ENCODE data around the gene NFIX.

The NFIX gene

DNA sequence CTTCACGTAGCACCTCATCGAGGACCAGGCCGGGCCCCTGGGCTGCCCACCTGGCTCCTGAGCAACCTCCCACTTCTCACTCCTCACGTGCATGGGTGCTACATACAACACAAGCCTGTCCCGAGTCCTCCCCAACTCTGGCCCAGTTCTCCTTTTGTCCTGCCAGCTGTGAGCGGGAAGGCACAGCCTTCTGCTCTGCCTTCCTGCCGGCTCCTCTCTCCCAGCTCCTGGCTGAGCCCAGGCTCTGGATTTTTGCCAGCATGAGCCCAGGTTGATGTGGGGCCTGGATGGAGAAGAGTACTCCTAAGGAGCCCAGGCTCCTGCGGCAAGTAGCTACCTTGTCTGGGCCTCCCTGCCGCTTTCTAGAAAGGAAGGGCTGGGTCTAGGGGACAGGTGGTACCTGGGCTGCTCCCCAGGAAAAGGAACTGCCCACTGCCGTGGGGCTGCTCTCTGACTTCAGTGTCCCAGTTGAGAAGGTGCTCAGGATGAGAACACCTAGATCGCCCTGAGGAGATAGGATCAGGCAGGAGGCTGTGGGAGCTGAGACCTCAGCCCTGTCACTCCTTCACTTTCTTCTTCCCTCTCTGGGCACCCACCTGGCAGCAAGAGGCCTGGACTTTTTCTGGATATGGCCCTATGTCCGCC is 83.7 kb downstream of the NFIX start:
- H3K4me1 Mint-ChIP-seq (ENCODE audit: low read depth), result peaks cover 2% of the 10 kb centered on the region
- H3K36me3 Mint-ChIP-seq, result peaks cover 2% of the 10 kb centered on the region
- H3K4me3 Mint-ChIP-seq, result no peak overlapping the region
- H3K27me3 Mint-ChIP-seq, result no peaks in the 10 kb centered on the region
- no peaks in the 10 kb centered on the region for H3K9me3 Mint-ChIP-seq (ENCODE audit: low read depth)
- no peak overlapping the region for H3K27ac Mint-ChIP-seq

DNA sequence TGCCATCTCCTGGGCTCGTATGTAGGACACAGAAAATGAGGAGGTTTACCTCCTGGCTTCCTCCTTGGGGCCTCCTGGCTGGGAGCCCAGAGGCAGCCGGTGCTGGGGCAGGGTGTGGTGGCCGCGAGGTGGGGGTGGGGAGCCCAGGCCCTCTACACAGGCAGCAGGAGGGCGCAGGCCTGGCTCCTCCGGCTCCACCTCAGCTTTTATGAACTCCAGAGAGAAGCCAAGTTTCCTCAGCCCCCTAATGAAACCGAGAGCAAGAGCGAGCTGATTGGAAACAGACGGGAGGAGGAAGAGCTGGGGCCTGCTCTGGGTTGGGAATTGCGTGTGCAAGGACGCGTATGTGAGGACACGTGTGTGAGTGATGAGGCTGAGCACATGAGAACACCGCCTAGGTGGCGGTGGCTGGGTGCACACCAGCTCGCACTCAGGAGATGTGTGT is 84.3 kb downstream of the NFIX start:
- Mint-ChIP-seq H3K27ac (no peak overlapping the region), H3K4me3 (no peak overlapping the region), H3K9me3 (ENCODE audit: low read depth) (no peaks in the 10 kb centered on the region), H3K4me1 (ENCODE audit: low read depth) (peaks cover 2% of the 10 kb centered on the region), H3K36me3 (peaks cover 2% of the 10 kb centered on the region), H3K27me3 (no peaks in the 10 kb centered on the region)

DNA sequence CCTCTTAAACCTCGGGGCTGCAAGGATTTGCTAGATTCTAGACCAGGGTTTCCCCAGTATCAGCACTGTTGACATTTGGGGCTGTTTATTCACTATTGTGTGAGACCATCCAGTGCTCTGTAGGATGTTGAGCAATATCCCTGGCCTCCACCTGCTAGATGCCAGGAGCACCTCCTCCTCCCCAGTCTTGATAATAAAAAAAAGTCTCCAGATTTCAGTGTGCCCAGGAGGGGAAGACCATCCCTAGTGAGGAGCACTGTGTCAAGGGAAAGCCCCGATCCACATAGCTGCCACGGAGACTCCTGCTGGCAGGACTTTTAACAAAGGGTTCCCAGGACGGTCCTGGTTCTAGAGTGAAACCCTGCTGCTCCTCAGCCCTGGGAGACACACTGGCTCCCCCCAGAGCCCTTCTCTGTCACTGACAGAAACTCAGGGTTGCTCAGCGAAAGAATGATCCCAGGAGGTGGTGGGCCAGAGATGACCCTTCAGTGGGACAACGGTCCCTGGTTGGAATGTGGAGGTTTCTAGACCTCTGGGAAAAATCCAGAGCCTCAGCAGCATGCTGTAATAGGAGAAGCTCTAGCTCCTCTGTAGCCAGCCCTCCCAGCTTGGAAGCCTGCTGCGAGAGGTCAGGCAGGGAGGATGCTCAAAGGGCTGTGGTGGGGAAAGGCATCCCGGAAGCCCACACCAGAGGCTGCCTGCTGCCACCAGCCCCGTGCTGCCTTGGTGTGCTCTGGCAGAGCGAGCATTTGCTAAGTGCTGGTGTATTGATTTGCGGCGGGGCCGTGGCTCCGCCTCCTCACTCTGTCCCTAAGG is 87.1 kb downstream of the NFIX start:
- H3K27me3 Mint-ChIP-seq, result no peaks in the 10 kb centered on the region
- H3K27ac Mint-ChIP-seq, result no peak overlapping the region
- H3K4me3 Mint-ChIP-seq, result no peak overlapping the region
- peaks cover 2% of the 10 kb centered on the region for H3K4me1 Mint-ChIP-seq (ENCODE audit: low read depth)
- H3K36me3 Mint-ChIP-seq, result no peaks in the 10 kb centered on the region
- no peaks in the 10 kb centered on the region for H3K9me3 Mint-ChIP-seq (ENCODE audit: low read depth)

DNA sequence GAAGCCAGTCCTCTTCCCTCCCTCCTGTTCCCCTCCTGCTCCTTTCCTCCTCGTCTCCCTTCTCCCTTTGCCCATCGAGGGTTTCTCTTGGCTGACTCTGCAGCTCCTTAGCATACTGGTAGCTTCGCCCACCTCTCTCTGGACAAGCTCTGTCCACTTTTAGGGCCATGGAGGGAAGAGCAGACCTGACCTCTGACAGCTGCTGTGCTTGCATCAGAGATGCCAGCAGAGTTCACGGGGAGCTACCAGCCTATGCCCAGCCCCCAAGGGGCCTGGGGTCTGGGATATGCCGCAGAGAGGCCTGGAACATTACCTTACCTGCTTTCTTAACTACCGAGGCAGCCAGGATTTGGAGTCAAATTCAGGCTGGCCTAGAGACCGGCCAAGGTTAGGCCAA is 87.7 kb downstream of the NFIX start:
- no peaks in the 10 kb centered on the region for H3K36me3 Mint-ChIP-seq
- H3K4me3 Mint-ChIP-seq, result no peak overlapping the region
- no peaks in the 10 kb centered on the region for H3K9me3 Mint-ChIP-seq (ENCODE audit: low read depth)
- no peak overlapping the region for H3K27ac Mint-ChIP-seq
- H3K4me1 Mint-ChIP-seq (ENCODE audit: low read depth), result peaks cover 2% of the 10 kb centered on the region
- no peaks in the 10 kb centered on the region for H3K27me3 Mint-ChIP-seq

- Mint-ChIP-seq H3K36me3 (no peaks in the 10 kb centered on the region), H3K27ac (no peak overlapping the region), H3K4me3 (no peak overlapping the region), H3K4me1 (ENCODE audit: low read depth) (peaks cover 2% of the 10 kb centered on the region), H3K27me3 (no peaks in the 10 kb centered on the region), H3K9me3 (ENCODE audit: low read depth) (no peaks in the 10 kb centered on the region)
Observed at GRCh38 chr19:13083627-13084026, 88.4 kb downstream of the NFIX start.

GRCh38 chr19:13085666-13086065 is 90.4 kb downstream of the NFIX start:
- H3K36me3 Mint-ChIP-seq, result no peaks in the 10 kb centered on the region
- H3K27me3 Mint-ChIP-seq, result no peaks in the 10 kb centered on the region
- no peak overlapping the region for H3K4me3 Mint-ChIP-seq
- H3K4me1 Mint-ChIP-seq (ENCODE audit: low read depth), result no peaks in the 10 kb centered on the region
- H3K27ac Mint-ChIP-seq, result no peak overlapping the region
- H3K9me3 Mint-ChIP-seq (ENCODE audit: low read depth), result no peaks in the 10 kb centered on the region

GRCh38 chr19:13086341-13086740 is 91.1 kb downstream of the NFIX start:
- Mint-ChIP-seq H3K9me3 (ENCODE audit: low read depth) (no peaks in the 10 kb centered on the region), H3K36me3 (no peaks in the 10 kb centered on the region), H3K27ac (no peak overlapping the region), H3K4me1 (ENCODE audit: low read depth) (no peaks in the 10 kb centered on the region), H3K4me3 (no peak overlapping the region), H3K27me3 (no peaks in the 10 kb centered on the region)

DNA sequence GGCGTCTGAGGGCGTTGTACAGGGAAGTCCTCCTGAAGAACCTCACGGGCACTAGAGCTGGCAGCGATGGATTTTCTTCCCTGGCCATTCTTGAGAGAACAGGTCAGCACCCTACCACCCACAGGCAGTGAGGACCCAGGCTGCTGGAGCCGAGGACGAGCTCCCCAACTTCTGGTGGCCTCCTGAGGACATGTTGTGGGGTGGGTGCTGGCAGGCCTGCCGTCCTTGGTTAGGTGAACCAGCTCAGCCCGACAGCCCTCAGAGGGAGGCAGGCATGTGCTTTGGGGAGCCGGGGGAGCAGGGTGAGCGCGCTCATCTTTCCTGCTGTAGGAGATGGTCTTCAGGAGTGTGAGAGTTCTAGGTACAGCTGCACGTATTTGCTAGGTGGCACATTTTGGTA is 92.0 kb downstream of the NFIX start:
- no peaks in the 10 kb centered on the region for H3K27me3 Mint-ChIP-seq
- no peaks in the 10 kb centered on the region for H3K36me3 Mint-ChIP-seq
- H3K4me3 Mint-ChIP-seq, result no peak overlapping the region
- H3K9me3 Mint-ChIP-seq (ENCODE audit: low read depth), result no peaks in the 10 kb centered on the region
- no peak overlapping the region for H3K27ac Mint-ChIP-seq
- H3K4me1 Mint-ChIP-seq (ENCODE audit: low read depth), result no peaks in the 10 kb centered on the region

DNA sequence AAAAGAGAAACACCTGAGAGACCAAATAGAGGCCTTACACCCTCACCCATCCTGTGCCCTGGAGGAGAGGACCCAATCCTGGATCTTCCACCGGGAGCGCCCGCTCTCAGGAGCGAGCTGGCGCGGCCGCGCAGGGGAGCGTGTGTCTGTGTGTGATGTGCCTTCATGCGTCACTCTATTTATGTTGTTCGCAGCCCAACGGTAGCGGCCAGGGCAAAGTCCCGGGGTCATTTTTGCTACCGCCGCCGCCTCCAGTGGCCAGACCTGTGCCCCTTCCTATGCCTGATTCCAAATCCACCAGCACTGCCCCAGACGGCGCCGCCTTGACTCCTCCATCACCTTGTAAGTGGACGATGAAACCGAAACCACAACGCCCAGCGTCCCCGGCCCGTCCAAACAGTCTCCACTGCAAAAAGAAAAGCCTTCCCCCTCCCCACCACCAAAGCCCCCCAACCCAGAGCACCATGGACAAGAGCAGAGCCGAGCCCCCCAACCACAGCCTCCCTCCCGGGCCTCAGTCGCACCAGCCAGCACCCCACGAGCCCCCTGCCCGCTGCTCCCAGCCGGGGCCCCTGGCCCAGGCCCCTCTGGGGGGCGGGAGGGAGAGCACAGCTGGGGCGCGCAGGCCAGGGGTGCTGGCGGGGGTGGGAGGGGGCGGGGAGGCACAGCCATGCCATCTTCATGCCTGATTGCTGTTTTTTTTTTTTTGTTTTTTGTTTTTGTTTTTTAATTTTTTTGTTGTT is 92.7 kb downstream of the NFIX start:
- H3K9me3 Mint-ChIP-seq (ENCODE audit: low read depth), result no peaks in the 10 kb centered on the region
- no peak overlapping the region for H3K27ac Mint-ChIP-seq
- no peaks in the 10 kb centered on the region for H3K4me1 Mint-ChIP-seq (ENCODE audit: low read depth)
- H3K36me3 Mint-ChIP-seq, result no peaks in the 10 kb centered on the region
- no peaks in the 10 kb centered on the region for H3K27me3 Mint-ChIP-seq
- no peak overlapping the region for H3K4me3 Mint-ChIP-seq

- Mint-ChIP-seq H3K36me3 (no peaks in the 10 kb centered on the region), H3K4me1 (ENCODE audit: low read depth) (peaks cover 1% of the 10 kb centered on the region), H3K9me3 (ENCODE audit: low read depth) (no peaks in the 10 kb centered on the region), H3K27ac (no peak overlapping the region), H3K4me3 (no peak overlapping the region), H3K27me3 (no peaks in the 10 kb centered on the region)
Observed at GRCh38 chr19:13089139-13089856, 94.0 kb downstream of the NFIX start.

DNA sequence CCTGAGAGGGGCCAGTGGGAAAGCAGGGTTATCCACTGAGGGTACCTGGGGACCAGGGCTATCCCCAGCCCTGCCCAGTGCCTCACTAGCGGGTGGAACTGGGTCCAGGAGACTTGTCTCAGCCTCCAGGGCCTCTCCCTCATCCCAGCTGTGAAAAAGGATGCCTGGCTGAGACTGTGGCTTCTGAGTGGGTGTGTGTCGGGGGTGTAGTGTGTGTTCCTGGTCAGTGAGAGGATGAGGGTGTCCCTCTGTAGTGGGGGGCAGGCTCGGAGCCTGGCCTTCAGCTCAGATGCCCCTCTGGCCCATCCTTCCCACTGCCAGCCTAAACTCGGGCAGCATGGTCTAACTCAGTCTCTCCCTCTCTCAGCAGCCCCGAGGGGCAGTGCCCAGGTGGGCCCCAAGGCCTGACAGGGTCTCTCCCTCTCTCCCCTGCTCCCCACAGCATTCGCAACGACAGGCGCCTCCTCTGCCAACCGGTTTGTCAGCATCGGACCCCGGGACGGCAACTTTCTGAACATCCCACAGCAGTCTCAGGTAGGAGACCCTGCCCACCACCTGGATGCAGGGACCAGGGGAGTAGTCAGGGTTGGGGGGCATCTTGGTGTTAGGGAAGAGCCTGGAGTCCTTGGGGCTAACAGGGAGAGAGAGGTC is 94.7 kb downstream of the NFIX start:
- H3K9me3 Mint-ChIP-seq (ENCODE audit: low read depth), result no peaks in the 10 kb centered on the region
- no peaks in the 10 kb centered on the region for H3K27me3 Mint-ChIP-seq
- H3K4me1 Mint-ChIP-seq (ENCODE audit: low read depth), result peaks cover 7% of the 10 kb centered on the region
- no peaks in the 10 kb centered on the region for H3K36me3 Mint-ChIP-seq
- no peak overlapping the region for H3K27ac Mint-ChIP-seq
- no peak overlapping the region for H3K4me3 Mint-ChIP-seq

DNA sequence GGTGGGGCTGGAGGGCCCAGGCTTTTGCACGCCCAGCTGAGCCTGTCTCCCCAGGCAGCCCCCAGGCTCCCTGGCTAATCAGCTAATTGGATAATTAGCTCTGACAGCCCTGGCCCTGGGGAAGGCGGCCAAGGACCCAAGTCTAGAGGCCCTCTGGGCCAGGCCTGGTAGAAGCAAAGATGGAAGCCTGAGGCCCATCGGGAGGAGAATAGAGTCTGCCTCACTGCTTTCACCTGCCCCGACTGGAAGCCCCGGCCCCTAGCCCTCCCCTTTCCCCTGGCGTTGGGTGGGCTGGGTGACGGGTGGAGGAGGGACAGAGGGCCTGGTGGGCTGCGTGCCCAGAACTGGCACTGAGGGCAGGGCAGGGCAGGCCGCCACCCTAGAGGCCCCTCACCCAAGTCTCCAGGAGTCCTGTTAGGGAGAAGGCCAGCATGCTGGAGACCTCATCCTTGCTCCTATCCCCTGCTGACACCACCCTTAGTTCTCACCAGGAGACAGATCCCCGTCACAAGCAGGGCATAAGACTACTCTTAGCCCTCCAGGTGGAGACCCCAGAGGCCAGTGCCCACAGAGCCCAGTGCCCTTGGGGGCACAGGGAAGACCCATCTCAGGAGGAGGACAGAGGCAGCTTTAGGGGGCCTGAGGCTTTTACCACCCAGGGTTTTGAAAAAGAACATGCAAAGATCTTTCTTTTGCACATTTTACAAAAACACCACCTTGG is 95.4 kb downstream of the NFIX start:
- Mint-ChIP-seq H3K27me3 (no peaks in the 10 kb centered on the region), H3K4me3 (no peak overlapping the region), H3K9me3 (ENCODE audit: low read depth) (no peaks in the 10 kb centered on the region), H3K36me3 (no peaks in the 10 kb centered on the region), H3K4me1 (ENCODE audit: low read depth) (peaks cover 7% of the 10 kb centered on the region), H3K27ac (no peak overlapping the region)

- H3K4me1 Mint-ChIP-seq (ENCODE audit: low read depth), result peaks cover 12% of the 10 kb centered on the region
- H3K27ac Mint-ChIP-seq, result no peak overlapping the region
- peaks cover 2% of the 10 kb centered on the region for H3K27me3 Mint-ChIP-seq
- H3K9me3 Mint-ChIP-seq (ENCODE audit: low read depth), result no peaks in the 10 kb centered on the region
- H3K36me3 Mint-ChIP-seq, result peaks cover 2% of the 10 kb centered on the region
- no peak overlapping the region for H3K4me3 Mint-ChIP-seq
Observed at GRCh38 chr19:13091400-13092157, 96.3 kb downstream of the NFIX start.
